ENCODE results near the gene LEMD1.

Gene LEMD1

DNA sequence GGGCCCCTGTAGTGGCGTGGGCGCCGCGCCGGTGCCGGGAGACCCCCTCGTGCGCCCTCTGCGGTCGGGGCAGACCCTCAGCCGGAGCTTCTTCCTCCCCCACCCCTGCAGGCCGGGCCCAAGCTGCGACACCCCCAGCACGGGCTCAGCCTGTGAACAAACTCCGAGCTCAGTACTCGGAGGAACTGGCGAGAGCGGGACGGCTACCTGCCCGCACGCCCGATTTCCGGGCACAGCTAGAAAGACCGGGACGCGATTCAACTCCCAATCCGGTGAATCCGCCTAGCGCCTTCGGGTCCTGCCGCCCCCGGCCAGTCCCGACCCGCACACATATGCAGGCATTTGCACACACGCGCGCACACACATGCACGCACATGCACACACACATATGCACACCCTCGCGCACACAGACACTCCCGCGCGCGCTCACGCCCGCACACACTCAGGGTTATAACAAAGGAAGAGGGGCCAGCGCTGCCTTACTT lies 34.6 kb upstream of the LEMD1 start:
- TF ChIP-seq CTCF (IDR thresholded peaks at IDR 0.05; ENCODE audit: low read length, missing control alignments): no peak
- no peak overlapping the region for H3K4me3 ChIP-seq (replicated peaks; ENCODE audit: low read depth, low read length)
- no peak for DNase-seq (ENCODE audit: low read depth)

- DNase-seq (ENCODE audit: low read depth): no peak
- TF ChIP-seq CTCF (IDR thresholded peaks at IDR 0.05; ENCODE audit: low read length, missing control alignments): no peak
- no peak within 1 kb of the TSS for H3K4me3 ChIP-seq (replicated peaks; ENCODE audit: low read depth, low read length)
Observed at GRCh38 chr1:205455581-205456382, 33.9 kb upstream of the LEMD1 start, which contains the start of gene BLACAT1. TSS of gene BLACAT1 (minus strand) at chr1:205456045.

DNA sequence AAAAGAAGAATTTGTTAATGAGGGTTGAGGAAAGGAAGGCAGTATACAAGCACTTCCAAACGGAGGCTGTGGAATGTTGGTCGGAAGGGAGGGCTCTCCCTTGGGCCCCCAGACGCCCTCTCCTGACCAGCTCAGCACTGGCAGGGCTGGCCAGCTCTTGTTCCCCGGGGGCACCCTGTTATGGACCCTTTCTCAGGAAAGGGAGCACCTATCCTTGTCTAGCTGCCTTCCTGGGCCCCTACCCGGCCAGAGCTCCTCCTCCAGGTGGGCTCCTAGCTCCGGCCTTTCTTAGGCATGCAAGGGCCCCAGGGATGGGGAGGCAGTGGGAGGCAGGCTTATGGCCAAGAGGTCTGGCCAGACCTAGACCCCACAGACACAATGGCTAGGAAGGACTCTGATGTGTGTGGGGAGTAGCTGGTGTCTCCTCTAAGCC lies 33.1 kb upstream of the LEMD1 start:
- TF ChIP-seq CTCF (IDR thresholded peaks at IDR 0.05; ENCODE audit: low read length, missing control alignments): no peak
- no peak for DNase-seq (ENCODE audit: low read depth)
- no peak overlapping the region for H3K4me3 ChIP-seq (replicated peaks; ENCODE audit: low read depth, low read length)

- TF ChIP-seq CTCF (IDR thresholded peaks at IDR 0.05; ENCODE audit: low read length, missing control alignments): no peak
- no peak for DNase-seq (ENCODE audit: low read depth)
- no peak overlapping the region for H3K4me3 ChIP-seq (replicated peaks; ENCODE audit: low read depth, low read length)
Observed at GRCh38 chr1:205453466-205453865, 31.6 kb upstream of the LEMD1 start.

- H3K4me3 ChIP-seq (replicated peaks; ENCODE audit: low read depth, low read length): no peak overlapping the region
- TF ChIP-seq CTCF (IDR thresholded peaks at IDR 0.05; ENCODE audit: low read length, missing control alignments): no peak
- DNase-seq (ENCODE audit: low read depth): no peak
Observed at GRCh38 chr1:205452933-205453332, 31.1 kb upstream of the LEMD1 start.

DNA sequence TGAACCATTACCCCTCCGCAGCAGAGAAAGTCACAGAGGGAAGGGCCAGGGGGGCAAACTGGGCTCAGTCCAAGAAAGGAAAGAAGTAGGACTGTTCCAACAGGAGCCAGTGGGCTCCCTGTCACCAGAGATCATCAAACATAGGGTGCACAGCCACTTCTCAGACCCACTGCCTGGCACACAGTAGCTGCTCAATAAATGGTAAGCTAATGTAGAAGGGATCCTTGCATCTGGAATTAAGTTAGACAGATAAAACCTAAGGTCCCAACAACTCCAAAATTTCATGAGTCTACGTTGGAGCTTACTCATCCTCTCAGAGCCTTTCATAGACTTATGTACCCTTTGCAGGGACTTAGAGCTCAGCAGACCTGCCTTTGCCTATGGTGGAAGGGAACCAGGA lies 30.5 kb upstream of the LEMD1 start:
- TF ChIP-seq CTCF (IDR thresholded peaks at IDR 0.05; ENCODE audit: low read length, missing control alignments): no peak
- no peak overlapping the region for H3K4me3 ChIP-seq (replicated peaks; ENCODE audit: low read depth, low read length)

GRCh38 chr1:205451759-205452164 lies 29.9 kb upstream of the LEMD1 start:
- no peak for DNase-seq (ENCODE audit: low read depth)
- no peak for TF ChIP-seq CTCF (IDR thresholded peaks at IDR 0.05; ENCODE audit: low read length, missing control alignments)
- no peak overlapping the region for H3K4me3 ChIP-seq (replicated peaks; ENCODE audit: low read depth, low read length)

More for the DNA sequence above, 30.5 kb upstream of the LEMD1 start:
- DNase-seq (ENCODE audit: low read depth): no peak

Measured in fibroblast of pulmonary artery (primary cell).